Effector memory CD4-positive, alpha-beta T cell (primary cell): ENCODE measurements around the gene CRHBP.
"Not testable (repeated sequence)": the region's sequence is repeated elsewhere in the genome, so short reads cannot be mapped to it uniquely, and the experiment has no call there.

Source experiments
- DNase-seq, 3 donors: peaks; one replicate each; pipeline ENCODE4 v3.0.0-alpha.2; 2020
- H3K27ac ChIP-seq: 2 replicates; pipeline ENCODE4 v1.7.0; 2013; ENCODE audit warnings: mild to moderate bottlenecking, low read length, moderate library complexity; ENCODE audit not compliant: insufficient read depth, poor library complexity, severe bottlenecking
- H3K27me3 ChIP-seq: replicated peaks from 2 replicates; pipeline ENCODE4 v1.7.0; 2013; ENCODE audit warnings: mild to moderate bottlenecking, low read length; ENCODE audit not compliant: insufficient read depth, control insufficient read depth, poor library complexity, severe bottlenecking
- H3K36me3 ChIP-seq: 2 replicates; pipeline ENCODE4 v1.7.0; 2013; ENCODE audit warnings: mild to moderate bottlenecking, low read length, moderate library complexity; ENCODE audit not compliant: control insufficient read depth, insufficient read depth
- H3K4me1 ChIP-seq: 2 replicates; pipeline ENCODE4 v1.7.0; 2013; ENCODE audit warnings: low read length, mild to moderate bottlenecking; ENCODE audit not compliant: control insufficient read depth, insufficient read depth, poor library complexity, severe bottlenecking
- H3K4me3 ChIP-seq: 2 replicates; pipeline ENCODE4 v1.7.0; 2013; ENCODE audit warnings: low read length, low read depth, mild to moderate bottlenecking; ENCODE audit not compliant: insufficient read depth, poor library complexity, severe bottlenecking
- H3K9me3 ChIP-seq: 2 replicates; pipeline ENCODE4 v1.7.0; 2013; ENCODE audit warnings: mild to moderate bottlenecking, low read length, moderate library complexity; ENCODE audit not compliant: control insufficient read depth

CRHBP gene

DNA sequence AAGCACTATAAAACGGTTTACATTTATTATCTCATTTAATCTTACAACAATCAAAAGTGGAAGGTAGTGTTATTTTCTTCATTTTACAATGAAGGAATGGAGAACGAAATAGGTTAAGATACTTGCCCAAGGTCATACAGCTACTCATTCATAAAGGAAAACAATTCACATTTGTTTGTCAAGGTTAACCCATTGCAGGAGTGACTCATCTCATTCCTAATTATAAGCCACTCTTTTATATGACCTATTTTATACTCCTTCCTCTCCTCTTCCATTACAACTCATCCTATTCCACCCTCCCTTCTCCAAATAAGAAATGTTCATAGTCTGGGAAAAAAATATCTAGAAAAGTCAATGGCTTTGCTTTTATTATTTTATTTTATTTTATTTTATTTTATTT, 29.6 kb downstream of the CRHBP start:
- H3K27ac ChIP-seq: no peak overlapping the region
- no peaks in the 10 kb centered on the region for H3K27me3 ChIP-seq
- no peaks in the 10 kb centered on the region for H3K4me1 ChIP-seq
- no peak overlapping the region for H3K4me3 ChIP-seq
- no peak for DNase-seq
- H3K9me3 ChIP-seq: no peaks in the 10 kb centered on the region
- H3K36me3 ChIP-seq: no peaks in the 10 kb centered on the region

- Histone ChIP-seq H3K4me3 (no peak overlapping the region), H3K27me3 (no peaks in the 10 kb centered on the region), H3K4me1 (no peaks in the 10 kb centered on the region), H3K9me3 (no peaks in the 10 kb centered on the region), H3K27ac (no peak overlapping the region), H3K36me3 (no peaks in the 10 kb centered on the region)
- DNase-seq: no peak
Observed at GRCh38 chr5:76983468-76983867, 30.6 kb downstream of the CRHBP start.

- H3K4me1 ChIP-seq: no peaks in the 10 kb centered on the region
- H3K36me3 ChIP-seq: no peaks in the 10 kb centered on the region
- H3K9me3 ChIP-seq: no peaks in the 10 kb centered on the region
- no peak overlapping the region for H3K27ac ChIP-seq
- H3K4me3 ChIP-seq: no peak overlapping the region
- DNase-seq: no peak
- no peaks in the 10 kb centered on the region for H3K27me3 ChIP-seq
Observed at GRCh38 chr5:76986825-76987526, 34.1 kb downstream of the CRHBP start.

DNA sequence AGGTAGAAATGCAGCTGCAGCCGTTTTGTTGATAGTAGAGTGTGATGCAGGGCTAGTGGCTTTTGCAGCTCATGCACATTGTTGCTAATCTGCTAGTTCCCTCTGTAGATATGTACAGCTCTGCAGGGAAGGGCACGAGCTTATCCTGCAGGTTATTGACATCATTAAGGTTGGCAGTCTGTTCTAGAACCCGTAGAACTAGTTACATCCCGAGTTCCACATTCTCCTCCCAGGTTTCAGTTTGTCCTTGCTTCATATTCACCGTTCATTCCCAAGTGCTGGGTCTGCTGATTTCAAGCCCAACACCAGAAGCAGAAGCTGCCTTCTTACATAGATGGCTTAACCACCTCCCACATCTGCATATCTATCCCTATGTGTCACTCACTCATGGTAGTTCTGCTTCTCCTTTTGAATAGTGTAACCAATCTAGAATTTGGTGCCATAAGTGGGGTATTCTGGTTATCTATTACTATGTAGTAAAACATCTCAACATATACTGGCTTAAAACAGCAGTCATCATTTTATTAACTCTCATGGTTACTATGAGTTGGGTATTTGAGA, 38.1 kb downstream of the CRHBP start:
- DNase-seq: no peak
- no peaks in the 10 kb centered on the region for H3K36me3 ChIP-seq
- H3K4me3 ChIP-seq: no peak overlapping the region
- H3K9me3 ChIP-seq: no peaks in the 10 kb centered on the region
- no peaks in the 10 kb centered on the region for H3K4me1 ChIP-seq
- no peaks in the 10 kb centered on the region for H3K27me3 ChIP-seq
- no peak overlapping the region for H3K27ac ChIP-seq

DNA sequence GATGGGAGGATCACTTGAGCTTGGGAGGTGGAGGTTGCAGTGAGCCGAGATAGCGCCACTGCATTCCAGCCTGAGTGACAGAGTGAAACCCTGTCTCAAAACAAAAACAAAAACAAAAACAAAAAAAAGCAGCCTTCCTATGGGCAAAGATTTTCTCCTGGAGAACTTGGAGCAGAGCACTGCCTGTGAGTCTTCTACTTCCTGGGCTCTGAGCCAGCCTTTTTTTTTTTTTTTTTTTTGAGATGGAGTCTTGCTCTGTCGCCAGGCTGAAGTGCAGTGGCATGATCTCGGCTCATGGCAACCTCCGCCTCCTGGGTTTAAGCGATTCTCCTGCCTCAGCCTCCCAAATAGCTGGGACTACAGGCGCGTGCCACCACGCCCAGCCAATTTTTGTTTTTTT, 40.6 kb downstream of the CRHBP start:
- H3K27me3 ChIP-seq, H3K36me3 ChIP-seq, H3K4me3 ChIP-seq, H3K4me1 ChIP-seq, H3K9me3 ChIP-seq, DNase-seq, H3K27ac ChIP-seq: not testable (repeated sequence)

- H3K27me3 ChIP-seq: no peaks in the 10 kb centered on the region
- no peak overlapping the region for H3K27ac ChIP-seq
- no peaks in the 10 kb centered on the region for H3K36me3 ChIP-seq
- no peak for DNase-seq
- H3K4me1 ChIP-seq: no peaks in the 10 kb centered on the region
- no peak overlapping the region for H3K4me3 ChIP-seq
- no peaks in the 10 kb centered on the region for H3K9me3 ChIP-seq
Observed at GRCh38 chr5:76994337-76994736, 41.5 kb downstream of the CRHBP start.

- not testable (repeated sequence) for H3K4me3 ChIP-seq, H3K27me3 ChIP-seq, H3K4me1 ChIP-seq, DNase-seq, H3K9me3 ChIP-seq, H3K36me3 ChIP-seq, H3K27ac ChIP-seq
Observed at GRCh38 chr5:76998251-76998650, 45.4 kb downstream of the CRHBP start.

GRCh38 chr5:76999451-76999850, 46.6 kb downstream of the CRHBP start:
- no peaks in the 10 kb centered on the region for H3K4me1 ChIP-seq
- H3K4me3 ChIP-seq: no peak overlapping the region
- no peak overlapping the region for H3K27ac ChIP-seq
- H3K9me3 ChIP-seq: no peaks in the 10 kb centered on the region
- H3K27me3 ChIP-seq: no peaks in the 10 kb centered on the region
- DNase-seq: no peak
- H3K36me3 ChIP-seq: no peaks in the 10 kb centered on the region

GRCh38 chr5:77003246-77003645, 50.4 kb downstream of the CRHBP start:
- H3K9me3 ChIP-seq: no peaks in the 10 kb centered on the region
- no peak overlapping the region for H3K4me3 ChIP-seq
- DNase-seq: no peak
- H3K27me3 ChIP-seq: no peaks in the 10 kb centered on the region
- no peaks in the 10 kb centered on the region for H3K36me3 ChIP-seq
- H3K27ac ChIP-seq: no peak overlapping the region
- H3K4me1 ChIP-seq: no peaks in the 10 kb centered on the region

DNA sequence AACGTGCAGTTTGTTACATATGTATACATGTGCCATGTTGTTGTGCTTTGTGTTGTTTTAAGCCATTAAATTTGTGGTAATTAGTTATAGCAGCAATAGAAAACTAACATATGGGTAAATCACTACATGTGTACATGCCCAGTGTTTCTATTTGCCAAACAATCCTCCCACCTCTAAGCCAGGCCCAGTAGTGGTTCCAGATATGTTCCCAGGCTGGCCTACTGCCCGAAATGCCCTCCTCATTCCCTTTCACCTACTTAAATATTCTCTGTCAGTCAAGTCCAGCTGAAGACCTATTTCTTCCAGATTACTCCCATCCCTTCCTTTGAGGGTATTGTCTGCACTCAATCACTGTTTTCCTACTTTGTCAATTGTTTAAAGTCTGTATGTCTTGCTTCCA, 53.3 kb downstream of the CRHBP start:
- H3K27me3 ChIP-seq: no peaks in the 10 kb centered on the region
- no peaks in the 10 kb centered on the region for H3K4me1 ChIP-seq
- DNase-seq: no peak
- H3K9me3 ChIP-seq: no peaks in the 10 kb centered on the region
- H3K4me3 ChIP-seq: no peak overlapping the region
- H3K27ac ChIP-seq: no peak overlapping the region
- H3K36me3 ChIP-seq: no peaks in the 10 kb centered on the region
